ENCODE results near the gene MAP2K2. TPM values are rescaled to one million over a fixed set of nuclear protein-coding genes. Genes with fewer than 3 reads are reported as not detected.
A peak's percentile ranks its signal among the peaks of the same experiment; 100 is the strongest.

MAP2K2 gene
- total and polyA plus RNA-seq, 3 experiments from 2014 or later = 122 to 164 (median 161) TPM

DNA sequence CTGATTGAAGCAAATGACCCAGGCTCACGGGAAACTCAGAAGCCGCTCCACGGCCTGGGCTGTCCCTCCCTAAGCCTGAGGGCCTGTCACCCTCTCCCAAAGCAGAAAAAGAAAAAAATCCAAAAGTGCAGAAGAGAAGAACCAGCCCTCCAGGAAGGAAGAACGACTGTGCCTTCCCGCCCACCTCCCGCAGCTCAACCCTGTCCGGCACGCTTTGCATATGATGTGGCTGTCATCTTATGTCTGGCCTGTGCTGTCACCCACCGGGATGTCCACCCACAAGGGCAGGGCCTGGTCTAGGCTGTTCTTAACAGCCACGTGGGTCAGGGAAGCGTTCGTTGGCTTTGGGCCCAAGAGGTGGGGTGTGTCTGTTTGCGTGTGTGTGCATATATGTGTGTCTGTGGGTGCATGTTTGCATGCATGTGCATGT lies 70.9 kb downstream of the MAP2K2 start:
- CTCF ChIA-PET = no interaction called here

DNA sequence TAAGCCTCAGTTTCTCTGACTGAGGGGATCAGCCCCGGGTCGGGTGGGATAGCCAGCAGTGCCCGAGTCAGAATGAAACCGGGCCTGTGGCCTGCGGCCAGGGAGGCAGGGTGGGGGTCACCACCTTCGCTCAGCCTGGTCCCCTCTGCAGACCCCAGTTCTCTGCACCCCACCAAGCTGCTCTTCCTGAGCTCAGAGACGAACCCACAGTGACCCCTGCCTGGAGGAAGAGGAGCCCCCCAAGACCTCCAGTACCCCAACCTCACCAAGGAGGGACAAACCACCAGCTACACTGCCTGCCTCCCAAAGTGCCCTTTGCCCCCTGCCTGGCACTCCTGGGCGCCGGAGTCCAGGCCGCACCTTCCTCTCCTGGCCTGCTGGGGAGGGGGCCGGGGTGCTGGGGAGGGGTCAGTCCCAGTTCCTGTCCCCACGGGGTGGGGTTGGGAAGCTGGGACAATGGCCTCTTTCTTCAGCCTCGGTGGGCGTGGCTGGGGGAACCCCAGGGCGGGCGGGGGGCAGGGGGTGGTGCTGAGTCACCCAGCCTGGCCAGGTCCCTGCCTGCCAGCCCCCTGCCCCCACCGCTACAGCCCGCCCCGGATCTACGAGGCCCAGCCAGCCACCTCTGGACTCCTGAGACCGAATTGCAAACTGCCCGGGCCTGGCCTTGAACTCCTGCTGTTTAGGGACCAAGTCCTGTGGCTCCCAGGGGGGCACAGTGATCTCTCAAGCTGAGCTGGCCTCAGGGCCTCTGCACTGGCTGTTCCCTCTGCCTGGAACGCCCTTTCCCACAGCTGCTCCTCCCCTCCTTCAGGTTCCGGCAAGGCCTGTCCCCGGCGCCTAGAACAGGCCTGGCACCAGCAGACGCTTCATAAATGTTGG lies 71.6 kb downstream of the MAP2K2 start:
- DNase-seq = peak in 1 of 5 donors; percentile 32
- peak overlapping the region in 7 of 8 donors; percentile 50 to 96 (median 76) for H3K27ac Mint-ChIP-seq
- POLR2A ChIA-PET = no interaction called here

More for the DNA sequence above, 70.9 kb downstream of the MAP2K2 start:
- Histone ChIP-seq H3K4me3 (ENCODE audit: low read length) (no peak overlapping the region), H3K36me3 (ENCODE audit: insufficient read depth, low read length) (peaks cover 16% of the 10 kb centered on the region), H3K4me1 (ENCODE audit: insufficient read depth, low read length) (peaks cover 14% of the 10 kb centered on the region), H3K27me3 (ENCODE audit: insufficient read depth, low read length, poor library complexity, severe bottlenecking) (no peaks in the 10 kb centered on the region), H3K27ac (ENCODE audit: low read depth, low read length) (no peak overlapping the region), H3K9me3 (ENCODE audit: low read length) (no peaks in the 10 kb centered on the region)
- peaks cover 13 to 75% (median 18%) of the 10 kb centered on the region in 3 donors for H3K36me3 Mint-ChIP-seq
- peaks cover 0 to 8% of the 10 kb centered on the region in 2 donors for H3K27me3 Mint-ChIP-seq
- peaks cover 36 to 64% (median 48%) of the 10 kb centered on the region in 3 donors for H3K4me1 Mint-ChIP-seq
- no peak for DNase-seq
- H3K9me3 Mint-ChIP-seq = no peaks in the 10 kb centered on the region
- H3K4me3 Mint-ChIP-seq = peak overlapping the region in 6 of 7 donors; percentile 39 to 74 (median 64)
- H3K27ac Mint-ChIP-seq = peak overlapping the region; percentile 55 to 94 (median 69)
- POLR2A ChIA-PET = no interaction called here

DNA sequence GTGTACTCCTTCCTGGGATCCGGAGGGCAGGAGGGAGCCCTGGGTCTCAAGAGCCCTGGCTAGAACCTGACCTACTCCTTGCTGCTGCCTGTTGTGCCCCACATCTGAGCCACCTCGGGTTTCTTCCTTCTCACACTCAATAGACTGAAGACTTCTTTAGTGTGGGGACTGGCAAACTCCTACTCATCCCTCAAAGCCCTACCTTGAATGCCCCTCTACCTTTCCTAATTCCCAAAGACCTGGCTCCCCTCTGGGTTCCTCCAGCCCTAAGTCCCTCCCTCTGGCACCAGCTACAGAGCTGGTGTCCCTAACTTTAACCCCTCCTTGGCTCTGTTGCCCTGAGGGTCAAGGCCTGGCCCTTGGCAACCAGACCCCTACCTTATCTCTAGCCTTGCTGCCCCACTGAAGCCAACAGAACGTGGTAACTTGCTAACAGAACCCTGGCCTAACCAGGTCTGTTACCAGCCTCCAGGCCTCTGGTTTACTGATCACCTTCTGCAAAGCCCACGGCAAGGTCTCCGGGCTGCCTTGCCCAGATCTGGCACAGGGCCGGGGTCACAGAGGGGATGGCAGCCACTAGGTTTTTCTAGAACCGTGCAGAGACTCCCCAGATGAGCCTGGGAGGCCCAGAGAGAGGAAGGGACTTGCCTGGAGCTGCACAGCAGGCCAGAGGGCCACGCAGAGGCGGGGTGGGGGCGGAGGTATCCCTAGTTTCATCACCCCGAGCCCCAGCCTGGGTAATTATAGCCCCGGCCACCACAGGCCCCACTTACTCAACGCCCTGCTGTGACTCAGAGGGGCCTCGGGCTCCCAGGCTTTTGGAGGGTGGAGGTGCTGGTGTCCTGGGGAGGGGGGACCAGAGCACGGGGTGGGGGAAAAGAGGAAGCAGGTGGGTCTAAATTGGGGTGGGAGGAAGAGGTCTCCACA lies 72.5 kb downstream of the MAP2K2 start:
- H3K27ac ChIP-seq (ENCODE audit: low read depth, low read length) = no peak overlapping the region
- CTCF ChIA-PET = no interaction called here
- POLR2A ChIA-PET = no interaction called here
- peak overlapping the region in 4 of 7 donors; percentile 37 to 76 (median 46) for H3K4me3 Mint-ChIP-seq
- H3K9me3 ChIP-seq (ENCODE audit: low read length) = no peaks in the 10 kb centered on the region
- no peak for DNase-seq
- no peaks in the 10 kb centered on the region for H3K9me3 Mint-ChIP-seq
- H3K27ac Mint-ChIP-seq = peak overlapping the region; percentile 54 to 96 (median 80)
- H3K36me3 ChIP-seq (ENCODE audit: insufficient read depth, low read length) = peaks cover 16% of the 10 kb centered on the region
- peaks cover 0 to 7% of the 10 kb centered on the region in 2 donors for H3K27me3 Mint-ChIP-seq
- H3K4me3 ChIP-seq (ENCODE audit: low read length) = no peak overlapping the region
- H3K4me1 ChIP-seq (ENCODE audit: insufficient read depth, low read length) = peaks cover 14% of the 10 kb centered on the region
- H3K27me3 ChIP-seq (ENCODE audit: insufficient read depth, low read length, poor library complexity, severe bottlenecking) = no peaks in the 10 kb centered on the region
- peaks cover 13 to 78% (median 19%) of the 10 kb centered on the region in 3 donors for H3K36me3 Mint-ChIP-seq
- H3K4me1 Mint-ChIP-seq = peaks cover 30 to 55% (median 41%) of the 10 kb centered on the region in 3 donors

More for the DNA sequence above, 71.6 kb downstream of the MAP2K2 start:
- Histone ChIP-seq H3K27ac (ENCODE audit: low read depth, low read length) (no peak overlapping the region), H3K9me3 (ENCODE audit: low read length) (no peaks in the 10 kb centered on the region), H3K27me3 (ENCODE audit: insufficient read depth, low read length, poor library complexity, severe bottlenecking) (no peaks in the 10 kb centered on the region), H3K4me1 (ENCODE audit: insufficient read depth, low read length) (peaks cover 14% of the 10 kb centered on the region), H3K36me3 (ENCODE audit: insufficient read depth, low read length) (peaks cover 16% of the 10 kb centered on the region), H3K4me3 (ENCODE audit: low read length) (no peak overlapping the region)
- Mint-ChIP-seq H3K27me3 (peaks cover 0 to 6% of the 10 kb centered on the region in 2 donors), H3K9me3 (no peaks in the 10 kb centered on the region), H3K36me3 (peaks cover 13 to 76% (median 18%) of the 10 kb centered on the region in 3 donors), H3K4me3 (peak overlapping the region in 6 of 7 donors; percentile 23 to 74 (median 64)), H3K4me1 (peaks cover 31 to 58% (median 42%) of the 10 kb centered on the region in 3 donors)
- CTCF ChIA-PET = no interaction called here

DNA sequence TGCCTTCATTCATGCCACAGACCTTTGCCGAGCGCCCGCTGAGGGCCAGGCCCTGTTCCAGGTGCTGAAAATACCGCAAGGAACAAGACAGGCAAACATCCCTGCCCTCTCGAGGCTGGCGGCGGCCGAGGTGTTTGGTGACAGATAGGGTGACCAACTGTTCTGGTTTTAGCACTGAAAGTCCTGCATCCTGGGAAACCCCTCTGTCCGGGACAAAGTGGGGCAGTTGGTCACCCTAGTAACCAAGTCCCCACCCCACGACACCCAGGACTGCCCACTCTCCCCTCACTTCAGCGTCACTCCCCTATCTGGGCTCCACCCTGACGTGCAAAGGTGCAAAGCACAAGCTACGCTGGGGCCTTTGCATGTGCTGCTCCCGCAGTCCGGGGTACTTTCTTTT lies 74.5 kb downstream of the MAP2K2 start:
- H3K36me3 ChIP-seq (ENCODE audit: insufficient read depth, low read length) = peaks cover 12% of the 10 kb centered on the region
- no peak overlapping the region for H3K27ac ChIP-seq (ENCODE audit: low read depth, low read length)
- H3K4me3 Mint-ChIP-seq = no peak overlapping the region
- H3K4me1 ChIP-seq (ENCODE audit: insufficient read depth, low read length) = peaks cover 14% of the 10 kb centered on the region
- peaks cover 13 to 76% (median 16%) of the 10 kb centered on the region in 3 donors for H3K36me3 Mint-ChIP-seq
- H3K9me3 Mint-ChIP-seq = no peaks in the 10 kb centered on the region
- CTCF ChIA-PET = interaction anchor here (1.4 kb wide), 1 partner anchor 91 kb away, joined by 5 read pairs; no protein-coding TSS in a partner anchor
- peak overlapping the region in 3 of 8 donors; percentile 14 to 66 (median 53) for H3K27ac Mint-ChIP-seq
- peaks cover 31 to 51% (median 41%) of the 10 kb centered on the region in 3 donors for H3K4me1 Mint-ChIP-seq
- H3K9me3 ChIP-seq (ENCODE audit: low read length) = no peaks in the 10 kb centered on the region
- POLR2A ChIA-PET = interaction anchor here (0.6 kb wide), 3 partner anchors 10 to 563 kb away, joined by 3 read pairs; no protein-coding TSS in a partner anchor
- H3K27me3 ChIP-seq (ENCODE audit: insufficient read depth, low read length, poor library complexity, severe bottlenecking) = no peaks in the 10 kb centered on the region
- DNase-seq = no peak
- H3K27me3 Mint-ChIP-seq = peaks cover 0 to 3% of the 10 kb centered on the region in 2 donors
- H3K4me3 ChIP-seq (ENCODE audit: low read length) = no peak overlapping the region

DNA sequence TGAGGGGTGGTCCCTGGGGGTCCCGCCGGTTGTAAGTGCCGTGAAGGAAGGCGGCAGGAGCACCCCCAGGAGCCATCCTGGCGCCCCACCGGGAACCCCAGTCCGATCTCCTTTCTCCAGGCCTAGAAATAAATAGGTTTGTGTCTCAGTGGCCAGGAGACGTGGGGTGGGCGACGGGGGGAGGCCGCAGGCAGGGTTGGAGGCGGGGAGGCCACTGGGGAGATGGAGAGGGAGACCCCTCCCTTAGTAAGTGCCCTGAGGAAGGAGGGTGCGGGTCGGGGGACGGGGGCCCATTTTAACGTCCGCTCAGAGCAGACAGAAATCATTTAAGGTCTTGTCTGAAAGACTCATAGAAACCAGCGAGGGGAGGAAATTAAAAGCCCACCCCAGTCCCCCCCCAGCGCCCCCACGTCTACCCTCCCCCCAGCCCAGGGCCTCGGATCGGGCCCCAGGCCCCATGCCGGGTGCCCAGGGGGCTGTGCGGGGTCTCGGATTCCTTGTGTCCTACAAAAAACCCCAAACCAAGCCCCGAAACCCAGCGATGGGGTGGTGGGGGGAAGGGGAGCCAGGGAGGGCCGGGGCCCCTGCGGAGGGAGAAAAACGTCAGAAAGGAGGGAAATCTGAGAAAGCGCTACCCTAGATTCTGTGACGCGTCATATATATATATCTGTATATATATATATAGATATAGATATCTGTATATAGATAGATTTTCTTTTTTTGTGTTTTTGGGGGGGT lies 76.8 kb downstream of the MAP2K2 start:
- Histone ChIP-seq H3K4me1 (ENCODE audit: insufficient read depth, low read length) (no peaks in the 10 kb centered on the region), H3K36me3 (ENCODE audit: insufficient read depth, low read length) (no peaks in the 10 kb centered on the region), H3K4me3 (ENCODE audit: low read length) (no peak overlapping the region), H3K27me3 (ENCODE audit: insufficient read depth, low read length, poor library complexity, severe bottlenecking) (no peaks in the 10 kb centered on the region), H3K9me3 (ENCODE audit: low read length) (no peaks in the 10 kb centered on the region), H3K27ac (ENCODE audit: low read depth, low read length) (no peak overlapping the region)
- DNase-seq = no peak
- ChIA-PET CTCF (no interaction called here), POLR2A (interaction anchor here (0.7 to 0.8 kb wide), 2 partner anchors 10 to 62 kb away, joined by 3 to 4 read pairs; no protein-coding TSS in a partner anchor)
- Mint-ChIP-seq H3K27ac (peak overlapping the region in 1 of 8 donors; percentile 48), H3K4me3 (no peak overlapping the region), H3K9me3 (no peaks in the 10 kb centered on the region), H3K4me1 (peaks cover 20 to 37% (median 28%) of the 10 kb centered on the region in 3 donors), H3K27me3 (peaks cover 0 to 2% of the 10 kb centered on the region in 2 donors), H3K36me3 (peaks cover 6 to 64% (median 10%) of the 10 kb centered on the region in 3 donors)

DNA sequence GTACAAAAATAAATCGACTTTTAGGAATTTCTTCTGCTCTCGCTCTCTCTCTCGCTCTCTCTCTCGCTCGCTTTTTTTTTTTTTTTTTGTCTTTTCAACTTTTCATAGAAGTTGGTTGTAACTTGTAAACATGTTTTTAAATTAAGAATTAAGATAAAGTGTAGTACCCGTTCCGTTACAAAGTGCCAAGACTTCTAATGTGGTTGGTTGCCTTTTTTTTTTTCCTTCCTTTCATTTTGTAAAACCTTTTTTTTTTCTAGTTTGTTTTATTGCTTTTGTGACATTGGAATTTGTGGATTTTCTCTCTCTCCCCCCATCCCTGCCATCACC lies 77.6 kb downstream of the MAP2K2 start:
- Histone ChIP-seq H3K4me3 (ENCODE audit: low read length) (no peak overlapping the region), H3K4me1 (ENCODE audit: insufficient read depth, low read length) (no peaks in the 10 kb centered on the region), H3K36me3 (ENCODE audit: insufficient read depth, low read length) (no peaks in the 10 kb centered on the region), H3K27me3 (ENCODE audit: insufficient read depth, low read length, poor library complexity, severe bottlenecking) (no peaks in the 10 kb centered on the region), H3K9me3 (ENCODE audit: low read length) (no peaks in the 10 kb centered on the region), H3K27ac (ENCODE audit: low read depth, low read length) (no peak overlapping the region)
- H3K4me3 Mint-ChIP-seq = peak overlapping the region in 1 of 7 donors; percentile 48
- ChIA-PET CTCF (no interaction called here), POLR2A (no interaction called here)
- peaks cover 3 to 60% (median 10%) of the 10 kb centered on the region in 3 donors for H3K36me3 Mint-ChIP-seq
- H3K9me3 Mint-ChIP-seq = no peaks in the 10 kb centered on the region
- peak in 1 of 5 donors; percentile 47 for DNase-seq
- peaks cover 17 to 29% (median 26%) of the 10 kb centered on the region in 3 donors for H3K4me1 Mint-ChIP-seq
- H3K27me3 Mint-ChIP-seq = peaks cover 0 to 2% of the 10 kb centered on the region in 2 donors
- peak overlapping the region in 5 of 8 donors; percentile 43 to 81 (median 52) for H3K27ac Mint-ChIP-seq
